GM12875 (cell line): ENCODE measurements around the gene KPNA3.
A peak's percentile ranks its signal among the peaks of the same experiment; 100 is the strongest.

Experiments used
- H3K4me3 ChIP-seq: one replicate; pipeline ENCODE4 v1.5.1; 2011; ENCODE audit warnings: low read depth, low read length, control low read depth
- CTCF ChIP-seq: IDR thresholded peaks from 2 replicates; pipeline ENCODE4 v1.5.1; 2011; ENCODE audit warnings: low read depth, mild to moderate bottlenecking, control low read depth, inconsistent platforms, low read length, moderate library complexity, borderline replicate concordance; ENCODE audit not compliant: insufficient read depth

Gene KPNA3

GRCh38 chr13:49654011-49654410 lies 138.5 kb downstream of the KPNA3 start:
- no peak overlapping the region for H3K4me3 ChIP-seq
- no peak for TF ChIP-seq CTCF

GRCh38 chr13:49653478-49653877 lies 139.0 kb downstream of the KPNA3 start:
- no peak overlapping the region for H3K4me3 ChIP-seq
- no peak for TF ChIP-seq CTCF

- no peak overlapping the region for H3K4me3 ChIP-seq
- peak; percentile 52 for TF ChIP-seq CTCF
Measured at GRCh38 chr13:49652355-49653305, 139.9 kb downstream of the KPNA3 start.

GRCh38 chr13:49651570-49652354 lies 140.7 kb downstream of the KPNA3 start:
- H3K4me3 ChIP-seq, result no peak overlapping the region
- no peak for TF ChIP-seq CTCF

GRCh38 chr13:49649963-49650312 lies 142.5 kb downstream of the KPNA3 start:
- H3K4me3 ChIP-seq, result no peak overlapping the region
- TF ChIP-seq CTCF, result no peak
